ENCODE data around the gene MRPL28.
"Not testable (repeated sequence)": the region's sequence is repeated elsewhere in the genome, so short reads cannot be mapped to it uniquely, and the experiment has no call there.

MRPL28 gene

GRCh38 chr16:370443-370842, at the start of gene MRPL28:
Gene MRPL28, minus strand, starts transcription at chr16:370538. Its CDS starts 320 bp downstream, at chr16:370218.
- Histone ChIP-seq H2AFZ (ENCODE audit: low read length, unreplicated experiment) (no peak within 1 kb of the TSS), H3K4me3 (ENCODE audit: low read depth, low read length) (peak within 1 kb of the TSS; percentile 68), H3K36me3 (ENCODE audit: insufficient read depth, low read length) (no peaks in the 10 kb centered on the region; the same call in 1 of the 2 replicates), H3K79me2 (ENCODE audit: control insufficient read depth, insufficient read depth, low read length, unreplicated experiment) (no peaks in the 10 kb centered on the region), H3K4me1 (ENCODE audit: control insufficient read depth, insufficient read depth, low read length, unreplicated experiment) (peaks cover 3% of the 10 kb centered on the region), H3K27me3 (ENCODE audit: insufficient read depth, low read length) (no peaks in the 10 kb centered on the region), H3K27ac (ENCODE audit: low read depth, low read length) (no peak within 1 kb of the TSS)

GRCh38 chr16:415170-415498, 44.8 kb upstream of the MRPL28 start:
- not testable (repeated sequence) for H3K4me1 ChIP-seq (ENCODE audit: control insufficient read depth, insufficient read depth, low read length, unreplicated experiment); H3K27ac ChIP-seq (ENCODE audit: low read depth, low read length); H3K79me2 ChIP-seq (ENCODE audit: control insufficient read depth, insufficient read depth, low read length, unreplicated experiment); H3K4me3 ChIP-seq (ENCODE audit: low read depth, low read length); H3K36me3 ChIP-seq (ENCODE audit: insufficient read depth, low read length); H3K27me3 ChIP-seq (ENCODE audit: insufficient read depth, low read length); H2AFZ ChIP-seq (ENCODE audit: low read length, unreplicated experiment)

- H3K36me3 ChIP-seq (ENCODE audit: insufficient read depth, low read length) = no peaks in the 10 kb centered on the region
- no peak overlapping the region for H3K27ac ChIP-seq (ENCODE audit: low read depth, low read length)
- H2AFZ ChIP-seq (ENCODE audit: low read length, unreplicated experiment) = no peak overlapping the region
- H3K79me2 ChIP-seq (ENCODE audit: control insufficient read depth, insufficient read depth, low read length, unreplicated experiment) = no peaks in the 10 kb centered on the region
- no peak overlapping the region for H3K4me3 ChIP-seq (ENCODE audit: low read depth, low read length)
- no peaks in the 10 kb centered on the region for H3K27me3 ChIP-seq (ENCODE audit: insufficient read depth, low read length)
- no peaks in the 10 kb centered on the region for H3K4me1 ChIP-seq (ENCODE audit: control insufficient read depth, insufficient read depth, low read length, unreplicated experiment)
These were observed 44.2 kb upstream of the MRPL28 start for GRCh38 chr16:414395-415169.

GRCh38 chr16:411576-412265, 41.4 kb upstream of the MRPL28 start:
- Histone ChIP-seq H2AFZ (ENCODE audit: low read length, unreplicated experiment) (no peak overlapping the region), H3K4me1 (ENCODE audit: control insufficient read depth, insufficient read depth, low read length, unreplicated experiment) (no peaks in the 10 kb centered on the region), H3K27ac (ENCODE audit: low read depth, low read length) (no peak overlapping the region), H3K27me3 (ENCODE audit: insufficient read depth, low read length) (no peaks in the 10 kb centered on the region), H3K79me2 (ENCODE audit: control insufficient read depth, insufficient read depth, low read length, unreplicated experiment) (no peaks in the 10 kb centered on the region), H3K4me3 (ENCODE audit: low read depth, low read length) (no peak overlapping the region), H3K36me3 (ENCODE audit: insufficient read depth, low read length) (no peaks in the 10 kb centered on the region)

- H3K79me2 ChIP-seq (ENCODE audit: control insufficient read depth, insufficient read depth, low read length, unreplicated experiment) = no peaks in the 10 kb centered on the region
- no peaks in the 10 kb centered on the region for H3K27me3 ChIP-seq (ENCODE audit: insufficient read depth, low read length)
- H3K4me3 ChIP-seq (ENCODE audit: low read depth, low read length) = no peak overlapping the region
- no peaks in the 10 kb centered on the region for H3K36me3 ChIP-seq (ENCODE audit: insufficient read depth, low read length)
- no peak overlapping the region for H3K27ac ChIP-seq (ENCODE audit: low read depth, low read length)
- H2AFZ ChIP-seq (ENCODE audit: low read length, unreplicated experiment) = no peak overlapping the region
- no peaks in the 10 kb centered on the region for H3K4me1 ChIP-seq (ENCODE audit: control insufficient read depth, insufficient read depth, low read length, unreplicated experiment)
These were observed 40.3 kb upstream of the MRPL28 start for GRCh38 chr16:410516-411178.

- peaks cover 3% of the 10 kb centered on the region for H3K79me2 ChIP-seq (ENCODE audit: control insufficient read depth, insufficient read depth, low read length, unreplicated experiment)
- H3K27ac ChIP-seq (ENCODE audit: low read depth, low read length) = no peak overlapping the region
- H3K4me1 ChIP-seq (ENCODE audit: control insufficient read depth, insufficient read depth, low read length, unreplicated experiment) = no peaks in the 10 kb centered on the region
- H2AFZ ChIP-seq (ENCODE audit: low read length, unreplicated experiment) = no peak overlapping the region
- H3K4me3 ChIP-seq (ENCODE audit: low read depth, low read length) = no peak overlapping the region
- no peaks in the 10 kb centered on the region for H3K36me3 ChIP-seq (ENCODE audit: insufficient read depth, low read length)
- no peaks in the 10 kb centered on the region for H3K27me3 ChIP-seq (ENCODE audit: insufficient read depth, low read length)
These were observed 36.9 kb upstream of the MRPL28 start for GRCh38 chr16:407253-407652.

- H3K4me1 ChIP-seq (ENCODE audit: control insufficient read depth, insufficient read depth, low read length, unreplicated experiment) = no peaks in the 10 kb centered on the region
- H3K36me3 ChIP-seq (ENCODE audit: insufficient read depth, low read length) = no peaks in the 10 kb centered on the region
- H2AFZ ChIP-seq (ENCODE audit: low read length, unreplicated experiment) = no peak overlapping the region
- no peak overlapping the region for H3K27ac ChIP-seq (ENCODE audit: low read depth, low read length)
- H3K79me2 ChIP-seq (ENCODE audit: control insufficient read depth, insufficient read depth, low read length, unreplicated experiment) = peaks cover 3% of the 10 kb centered on the region
- no peaks in the 10 kb centered on the region for H3K27me3 ChIP-seq (ENCODE audit: insufficient read depth, low read length)
- no peak overlapping the region for H3K4me3 ChIP-seq (ENCODE audit: low read depth, low read length)
These were observed 35.5 kb upstream of the MRPL28 start for GRCh38 chr16:405548-406506.

GRCh38 chr16:404971-405486, 34.7 kb upstream of the MRPL28 start:
- H3K4me3 ChIP-seq (ENCODE audit: low read depth, low read length) = no peak overlapping the region
- H2AFZ ChIP-seq (ENCODE audit: low read length, unreplicated experiment) = no peak overlapping the region
- peaks cover 3% of the 10 kb centered on the region for H3K79me2 ChIP-seq (ENCODE audit: control insufficient read depth, insufficient read depth, low read length, unreplicated experiment)
- peaks cover 6% of the 10 kb centered on the region for H3K4me1 ChIP-seq (ENCODE audit: control insufficient read depth, insufficient read depth, low read length, unreplicated experiment)
- no peaks in the 10 kb centered on the region for H3K36me3 ChIP-seq (ENCODE audit: insufficient read depth, low read length)
- no peak overlapping the region for H3K27ac ChIP-seq (ENCODE audit: low read depth, low read length)
- no peaks in the 10 kb centered on the region for H3K27me3 ChIP-seq (ENCODE audit: insufficient read depth, low read length)

- peak within 1 kb of the TSS; percentile 59 for H3K27ac ChIP-seq (ENCODE audit: low read depth, low read length)
- H2AFZ ChIP-seq (ENCODE audit: low read length, unreplicated experiment) = peak within 1 kb of the TSS; percentile 99
- no peaks in the 10 kb centered on the region for H3K36me3 ChIP-seq (ENCODE audit: insufficient read depth, low read length)
- H3K4me1 ChIP-seq (ENCODE audit: control insufficient read depth, insufficient read depth, low read length, unreplicated experiment) = peaks cover 12% of the 10 kb centered on the region
- H3K27me3 ChIP-seq (ENCODE audit: insufficient read depth, low read length) = no peaks in the 10 kb centered on the region
- peaks cover 13% of the 10 kb centered on the region for H3K79me2 ChIP-seq (ENCODE audit: control insufficient read depth, insufficient read depth, low read length, unreplicated experiment)
- H3K4me3 ChIP-seq (ENCODE audit: low read depth, low read length) = peak within 1 kb of the TSS; percentile 100
These were observed 31.4 kb upstream of the MRPL28 start, which contains the start of gene DECR2 for GRCh38 chr16:401468-402348. Gene DECR2, plus strand, starts transcription at chr16:401885. Its CDS starts 79 bp downstream, at chr16:401964.
